Measurements from ENCODE around the gene TAAR6.

- no peak for TF ChIP-seq ZFX (CRISPR knock-in tag; IDR thresholded peaks at IDR 0.05)
- no peak for TF ChIP-seq ADNP (tag; IDR thresholded peaks at IDR 0.05)
- TF ChIP-seq CTCF (IDR thresholded peaks at IDR 0.05 in 2 of 3, conservative IDR thresholded peaks at IDR 0.05 in 1 of 3; ENCODE audit: insufficient read depth in 2 of 3, low read depth in 1 of 3, low read length in 3 of 3) = no peak
These were observed 22.7 kb downstream of the TAAR6 start for GRCh38 chr6:132592855-132593254.
